GM12878 (cell line): ENCODE measurements around the gene SUGP2. TPM values are rescaled to one million over a fixed set of nuclear protein-coding genes. Genes with fewer than 3 reads are reported as not detected.

Experiments used
- IRF4 ChIP-seq: IDR thresholded peaks from 2 replicates; pipeline ENCODE4 v1.6.1; 2011; ENCODE audit warnings: low read depth, low read length
- polyA plus RNA-seq, 11 experiments: library from polyadenylated mRNA; depleted of rRNA in 4 of 11; unstranded in 6 of 11; stranded (reverse) in 5 of 11; fragments of >200 nt; fragmentation: Nextera tagmentation in 4 of 11; fragmentation: Illumina TruSeq in 1 of 11; extraction: Ambion mirVana in 4 of 11; extraction: Trizol in 1 of 11; gene quantifications; 1 replicate in 1 of 11; 2 replicates in 10 of 11; pipeline versions ENCODE4 v1.2.1 to v1.2.3, GENCODE V29; 2011 to 2016; ENCODE audit warnings: inconsistent platforms in 2 of 11, missing spikeins in 2 of 11, low read depth in 1 of 11
- total RNA-seq, 4 experiments: library from RNA; depleted of rRNA in 3 of 4; stranded (reverse); fragments of >200 nt in 3 of 4; fragmentation: Illumina TruSeq in 1 of 4; extraction: Trizol in 1 of 4; gene quantifications; 2 replicates each; pipeline versions ENCODE4 v1.2.1 to v1.2.3, GENCODE V29; 2013 to 2021
- TF ChIP-seq, protein P1 (sequence below): fragments of 450-650 bp; formaldehyde crosslinking; IDR thresholded peaks from 2 replicates; pipeline ENCODE4 v1.4.0; 2022; ENCODE audit warnings: mild to moderate bottlenecking, moderate library complexity

The SUGP2 gene
- total and polyA plus RNA-seq, 10 of the 15 experiments (the other 5 are each of a cell fraction or from before 2014, with no cell fraction given), result 15.0 to 120 (median 57.2) TPM

DNA sequence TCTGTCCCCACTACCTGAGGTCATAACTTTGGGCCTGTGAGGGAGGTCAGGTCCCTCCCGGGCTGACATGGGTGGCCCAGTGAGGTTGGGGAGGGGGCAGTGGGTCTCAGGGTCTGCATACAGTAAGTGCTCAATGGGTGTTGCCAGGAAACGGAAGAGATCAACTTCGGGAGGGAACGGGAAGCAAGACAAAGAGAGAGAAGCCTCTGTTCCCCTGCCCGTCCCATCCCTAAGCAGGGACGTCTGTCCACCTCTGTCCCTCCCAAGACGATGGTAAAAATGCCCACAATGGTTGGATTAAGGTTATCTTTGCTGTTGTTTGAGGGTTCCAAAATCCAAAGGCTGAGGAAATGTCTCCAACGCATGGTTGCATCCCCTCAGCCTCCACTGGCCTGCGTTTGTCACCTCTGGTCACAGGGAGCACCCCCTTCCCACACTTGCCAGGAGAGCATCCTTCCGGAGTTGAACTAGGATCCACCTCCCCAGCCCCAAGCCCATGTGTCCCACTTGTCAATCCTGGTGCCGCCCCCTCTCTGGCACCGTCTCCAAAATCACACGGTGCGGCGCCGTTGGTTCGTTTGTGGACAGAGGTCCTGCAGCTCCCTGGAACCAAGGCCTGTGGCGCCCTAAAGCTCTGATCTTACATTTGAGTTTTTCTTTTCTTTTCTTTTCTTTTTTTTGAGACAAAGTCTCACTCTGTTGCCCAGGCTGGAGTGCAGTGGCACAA, 91.5 kb downstream of the SUGP2 start (continued):
- TF ChIP-seq IRF4, result no peak
- TF ChIP-seq, protein P1, sequence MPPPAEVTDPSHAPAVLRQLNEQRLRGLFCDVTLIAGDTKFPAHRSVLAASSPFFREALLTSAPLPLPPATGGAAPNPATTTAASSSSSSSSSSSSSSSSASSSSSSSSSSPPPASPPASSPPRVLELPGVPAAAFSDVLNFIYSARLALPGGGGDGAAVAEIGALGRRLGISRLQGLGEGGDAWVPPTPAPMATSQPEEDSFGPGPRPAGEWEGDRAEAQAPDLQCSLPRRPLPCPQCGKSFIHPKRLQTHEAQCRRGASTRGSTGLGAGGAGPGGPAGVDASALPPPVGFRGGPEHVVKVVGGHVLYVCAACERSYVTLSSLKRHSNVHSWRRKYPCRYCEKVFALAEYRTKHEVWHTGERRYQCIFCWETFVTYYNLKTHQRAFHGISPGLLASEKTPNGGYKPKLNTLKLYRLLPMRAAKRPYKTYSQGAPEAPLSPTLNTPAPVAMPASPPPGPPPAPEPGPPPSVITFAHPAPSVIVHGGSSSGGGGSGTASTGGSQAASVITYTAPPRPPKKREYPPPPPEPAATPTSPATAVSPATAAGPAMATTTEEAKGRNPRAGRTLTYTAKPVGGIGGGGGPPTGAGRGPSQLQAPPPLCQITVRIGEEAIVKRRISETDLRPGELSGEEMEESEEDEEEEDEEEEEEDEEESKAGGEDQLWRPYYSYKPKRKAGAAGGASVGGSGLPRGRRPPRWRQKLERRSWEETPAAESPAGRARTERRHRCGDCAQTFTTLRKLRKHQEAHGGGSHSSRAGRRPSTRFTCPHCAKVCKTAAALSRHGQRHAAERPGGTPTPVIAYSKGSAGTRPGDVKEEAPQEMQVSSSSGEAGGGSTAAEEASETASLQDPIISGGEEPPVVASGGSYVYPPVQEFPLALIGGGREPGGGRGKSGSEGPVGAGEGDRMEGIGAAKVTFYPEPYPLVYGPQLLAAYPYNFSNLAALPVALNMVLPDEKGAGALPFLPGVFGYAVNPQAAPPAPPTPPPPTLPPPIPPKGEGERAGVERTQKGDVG (CRISPR knock-in tag), result no peak

Other genes with a start within 250 kb of the SUGP2 start
Only the 7 nearest of the 15 such genes appear.
- 281 and 305 TPM in 2 replicates for gene COPE, start 114.1 kb downstream of the SUGP2 start, total RNA-seq (2014; rRNA removed)
- gene COPE, start 114.1 kb downstream of the SUGP2 start, total RNA-seq (2014; rRNA removed; fragmentation: Illumina TruSeq; extraction: Trizol), result 101 and 113 TPM in 2 replicates
- gene COPE, start 114.1 kb downstream of the SUGP2 start, total RNA-seq (2021), result 277 and 296 TPM in 2 replicates
- 71.8 and 167 TPM in 2 replicates for gene COPE, start 114.1 kb downstream of the SUGP2 start, polyA plus RNA-seq (2011; rRNA removed)
- gene COPE, start 114.1 kb downstream of the SUGP2 start, polyA plus RNA-seq (2014; fragmentation: Illumina TruSeq; extraction: Trizol), result 4.3 and 47.5 TPM in 2 replicates
- 10 to 100 TPM in 1 of 2 experiments, 1 to 10 TPM in 1; 3.5 to 17.8 TPM for gene COPE, start 114.1 kb downstream of the SUGP2 start, polyA plus RNA-seq (2014; fragmentation: Nextera tagmentation; extraction: Ambion mirVana)
- gene COPE, start 114.1 kb downstream of the SUGP2 start, polyA plus RNA-seq (2014; rRNA removed), result 278 and 310 TPM in 2 replicates
- 100 to 1,000 TPM; 387 to 464 TPM for gene COPE, start 114.1 kb downstream of the SUGP2 start, polyA plus RNA-seq (2016; fragmentation: Nextera tagmentation; extraction: Ambion mirVana)
- gene DDX49, start 113.8 kb downstream of the SUGP2 start, total RNA-seq (2014; rRNA removed), result 78.2 and 85.3 TPM in 2 replicates
- 39.0 and 39.8 TPM in 2 replicates for gene DDX49, start 113.8 kb downstream of the SUGP2 start, total RNA-seq (2014; rRNA removed; fragmentation: Illumina TruSeq; extraction: Trizol)
- gene DDX49, start 113.8 kb downstream of the SUGP2 start, total RNA-seq (2021), result 65.6 and 76.5 TPM in 2 replicates
- 20.0 and 36.9 TPM in 2 replicates for gene DDX49, start 113.8 kb downstream of the SUGP2 start, polyA plus RNA-seq (2011; rRNA removed)
- gene DDX49, start 113.8 kb downstream of the SUGP2 start, polyA plus RNA-seq (2014; fragmentation: Illumina TruSeq; extraction: Trizol), result 7.1 and 25.6 TPM in 2 replicates
- 1 to 10 TPM in 1 of 2 experiments, under 1 TPM in 1; 0.58 to 5.5 TPM for gene DDX49, start 113.8 kb downstream of the SUGP2 start, polyA plus RNA-seq (2014; fragmentation: Nextera tagmentation; extraction: Ambion mirVana)
- gene DDX49, start 113.8 kb downstream of the SUGP2 start, polyA plus RNA-seq (2014; rRNA removed), result 56.4 and 68.9 TPM in 2 replicates
- gene DDX49, start 113.8 kb downstream of the SUGP2 start, polyA plus RNA-seq (2016; fragmentation: Nextera tagmentation; extraction: Ambion mirVana), result 100 to 1,000 TPM in 1 of 2 experiments, 10 to 100 TPM in 1; 86.1 to 102 TPM
- gene HOMER3, start 92.3 kb downstream of the SUGP2 start, total RNA-seq (2014; rRNA removed), result 0.05 and 0.85 TPM in 2 replicates
- gene HOMER3, start 92.3 kb downstream of the SUGP2 start, total RNA-seq (2014; rRNA removed; fragmentation: Illumina TruSeq; extraction: Trizol), result 0.18 TPM in 1 of 2 replicates, not detected in the other
- 0.19 and 0.64 TPM in 2 replicates for gene HOMER3, start 92.3 kb downstream of the SUGP2 start, total RNA-seq (2021)
- gene HOMER3, start 92.3 kb downstream of the SUGP2 start, polyA plus RNA-seq (2011; rRNA removed), result 6.3 and 10.6 TPM in 2 replicates
- gene HOMER3, start 92.3 kb downstream of the SUGP2 start, polyA plus RNA-seq (2014; fragmentation: Illumina TruSeq; extraction: Trizol), result 0.24 and 0.38 TPM in 2 replicates
- not detected for gene HOMER3, start 92.3 kb downstream of the SUGP2 start, polyA plus RNA-seq (2014; fragmentation: Nextera tagmentation; extraction: Ambion mirVana)
- gene HOMER3, start 92.3 kb downstream of the SUGP2 start, polyA plus RNA-seq (2014; rRNA removed), result 0.70 and 0.73 TPM in 2 replicates
- gene HOMER3, start 92.3 kb downstream of the SUGP2 start, polyA plus RNA-seq (2016; fragmentation: Nextera tagmentation; extraction: Ambion mirVana), result under 1 TPM; 0.35 to 0.36 TPM
- 54.6 and 64.4 TPM in 2 replicates for gene ARMC6, start 86 bp upstream of the SUGP2 start, total RNA-seq (2014; rRNA removed)
- gene ARMC6, start 86 bp upstream of the SUGP2 start, total RNA-seq (2014; rRNA removed; fragmentation: Illumina TruSeq; extraction: Trizol), result 22.8 and 27.1 TPM in 2 replicates
- 45.3 and 53.9 TPM in 2 replicates for gene ARMC6, start 86 bp upstream of the SUGP2 start, total RNA-seq (2021)
- 20.0 and 26.5 TPM in 2 replicates for gene ARMC6, start 86 bp upstream of the SUGP2 start, polyA plus RNA-seq (2011; rRNA removed)
- 15.8 and 32.4 TPM in 2 replicates for gene ARMC6, start 86 bp upstream of the SUGP2 start, polyA plus RNA-seq (2014; fragmentation: Illumina TruSeq; extraction: Trizol)
- 1 to 10 TPM; 1.1 to 2.6 TPM for gene ARMC6, start 86 bp upstream of the SUGP2 start, polyA plus RNA-seq (2014; fragmentation: Nextera tagmentation; extraction: Ambion mirVana)
- gene ARMC6, start 86 bp upstream of the SUGP2 start, polyA plus RNA-seq (2014; rRNA removed), result 50.8 and 53.5 TPM in 2 replicates
- gene ARMC6, start 86 bp upstream of the SUGP2 start, polyA plus RNA-seq (2016; fragmentation: Nextera tagmentation; extraction: Ambion mirVana), result 10 to 100 TPM; 54.3 to 59.1 TPM
- 8.0 and 10.4 TPM in 2 replicates for gene SLC25A42, start 30.5 kb upstream of the SUGP2 start, total RNA-seq (2014; rRNA removed)
- gene SLC25A42, start 30.5 kb upstream of the SUGP2 start, total RNA-seq (2014; rRNA removed; fragmentation: Illumina TruSeq; extraction: Trizol), result 5.2 and 7.0 TPM in 2 replicates
- 17.0 and 17.2 TPM in 2 replicates for gene SLC25A42, start 30.5 kb upstream of the SUGP2 start, total RNA-seq (2021)
- gene SLC25A42, start 30.5 kb upstream of the SUGP2 start, polyA plus RNA-seq (2011; rRNA removed), result 3.6 and 5.9 TPM in 2 replicates
- gene SLC25A42, start 30.5 kb upstream of the SUGP2 start, polyA plus RNA-seq (2014; fragmentation: Illumina TruSeq; extraction: Trizol), result 4.2 and 8.8 TPM in 2 replicates
- 1 to 10 TPM in 1 of 2 experiments, under 1 TPM in 1; 0.24 to 1.5 TPM for gene SLC25A42, start 30.5 kb upstream of the SUGP2 start, polyA plus RNA-seq (2014; fragmentation: Nextera tagmentation; extraction: Ambion mirVana)
- gene SLC25A42, start 30.5 kb upstream of the SUGP2 start, polyA plus RNA-seq (2014; rRNA removed), result 14.5 and 18.0 TPM in 2 replicates
- gene SLC25A42, start 30.5 kb upstream of the SUGP2 start, polyA plus RNA-seq (2016; fragmentation: Nextera tagmentation; extraction: Ambion mirVana), result 10 to 100 TPM; 17.4 to 19.2 TPM
- 27.6 and 32.1 TPM in 2 replicates for gene TMEM161A, start 105.0 kb upstream of the SUGP2 start, total RNA-seq (2014; rRNA removed)
- 8.4 and 9.1 TPM in 2 replicates for gene TMEM161A, start 105.0 kb upstream of the SUGP2 start, total RNA-seq (2014; rRNA removed; fragmentation: Illumina TruSeq; extraction: Trizol)
- 27.7 and 28.3 TPM in 2 replicates for gene TMEM161A, start 105.0 kb upstream of the SUGP2 start, total RNA-seq (2021)
- gene TMEM161A, start 105.0 kb upstream of the SUGP2 start, polyA plus RNA-seq (2011; rRNA removed), result 5.7 and 16.4 TPM in 2 replicates
- 0.79 and 7.3 TPM in 2 replicates for gene TMEM161A, start 105.0 kb upstream of the SUGP2 start, polyA plus RNA-seq (2014; fragmentation: Illumina TruSeq; extraction: Trizol)
- 1 to 10 TPM; 1.1 to 2.0 TPM for gene TMEM161A, start 105.0 kb upstream of the SUGP2 start, polyA plus RNA-seq (2014; fragmentation: Nextera tagmentation; extraction: Ambion mirVana)
- 37.1 and 43.9 TPM in 2 replicates for gene TMEM161A, start 105.0 kb upstream of the SUGP2 start, polyA plus RNA-seq (2014; rRNA removed)
- gene TMEM161A, start 105.0 kb upstream of the SUGP2 start, polyA plus RNA-seq (2016; fragmentation: Nextera tagmentation; extraction: Ambion mirVana), result 10 to 100 TPM; 21.6 to 24.6 TPM
- gene MEF2B, start 136.7 kb upstream of the SUGP2 start, total RNA-seq (2014; rRNA removed), result 13.6 and 17.9 TPM in 2 replicates
- 6.4 and 7.6 TPM in 2 replicates for gene MEF2B, start 136.7 kb upstream of the SUGP2 start, total RNA-seq (2014; rRNA removed; fragmentation: Illumina TruSeq; extraction: Trizol)
- gene MEF2B, start 136.7 kb upstream of the SUGP2 start, total RNA-seq (2021), result 33.0 and 36.6 TPM in 2 replicates
- 0.69 and 1.8 TPM in 2 replicates for gene MEF2B, start 136.7 kb upstream of the SUGP2 start, polyA plus RNA-seq (2011; rRNA removed)
- gene MEF2B, start 136.7 kb upstream of the SUGP2 start, polyA plus RNA-seq (2014; fragmentation: Illumina TruSeq; extraction: Trizol), result 4.2 and 10.0 TPM in 2 replicates
- gene MEF2B, start 136.7 kb upstream of the SUGP2 start, polyA plus RNA-seq (2014; fragmentation: Nextera tagmentation; extraction: Ambion mirVana), result under 1 TPM; 0.09 to 0.21 TPM
- gene MEF2B, start 136.7 kb upstream of the SUGP2 start, polyA plus RNA-seq (2014; rRNA removed), result 22.7 and 33.8 TPM in 2 replicates
- gene MEF2B, start 136.7 kb upstream of the SUGP2 start, polyA plus RNA-seq (2016; fragmentation: Nextera tagmentation; extraction: Ambion mirVana), result 10 to 100 TPM in 1 of 2 experiments, 1 to 10 TPM in 1; 7.8 to 11.3 TPM